Keratinocyte (primary cell): ENCODE results near the gene EXD3.

Experiments used
- CTCF ChIP-seq, 3 experiments: IDR thresholded peaks in 1 of 3; conservative IDR thresholded peaks in 1 of 3; optimal IDR thresholded peaks in 1 of 3; 2 replicates in 2 of 3; 3 replicates in 1 of 3; pipeline versions ENCODE3 to v1.5.1; 2011; ENCODE audit warnings: low read length in 3 of 3, mild to moderate bottlenecking in 3 of 3, moderate library complexity in 2 of 3, control low read depth in 1 of 3, inconsistent platforms in 1 of 3; ENCODE audit not compliant: insufficient read depth in 2 of 3; ENCODE audit errors: extremely low read depth in 1 of 3
- EZH2 ChIP-seq: IDR thresholded peaks from one replicate; pipeline ENCODE4 v1.6.1; 2012; ENCODE audit warnings: inconsistent platforms, mild to moderate bottlenecking, low read length, moderate library complexity

- TF ChIP-seq EZH2 (no peak), CTCF (optimal IDR thresholded peaks at IDR 0.05 in 1 of 3, IDR thresholded peaks at IDR 0.05 in 1 of 3, conservative IDR thresholded peaks at IDR 0.05 in 1 of 3; ENCODE audit: extremely low read depth in 1 of 3, insufficient read depth in 2 of 3, low read length in 3 of 3) (peak in 1 of 3 experiments; percentile 56)
Observed at GRCh38 chr9:137302449-137303150, 120.4 kb downstream of the EXD3 start.
